ENCODE results near the gene EEF2K. TPM values are rescaled to one million over a fixed set of nuclear protein-coding genes. Genes with fewer than 3 reads are reported as not detected.

Gene EEF2K
- polyA plus RNA-seq, 2 donors: 4.6 to 6.9 TPM

DNA sequence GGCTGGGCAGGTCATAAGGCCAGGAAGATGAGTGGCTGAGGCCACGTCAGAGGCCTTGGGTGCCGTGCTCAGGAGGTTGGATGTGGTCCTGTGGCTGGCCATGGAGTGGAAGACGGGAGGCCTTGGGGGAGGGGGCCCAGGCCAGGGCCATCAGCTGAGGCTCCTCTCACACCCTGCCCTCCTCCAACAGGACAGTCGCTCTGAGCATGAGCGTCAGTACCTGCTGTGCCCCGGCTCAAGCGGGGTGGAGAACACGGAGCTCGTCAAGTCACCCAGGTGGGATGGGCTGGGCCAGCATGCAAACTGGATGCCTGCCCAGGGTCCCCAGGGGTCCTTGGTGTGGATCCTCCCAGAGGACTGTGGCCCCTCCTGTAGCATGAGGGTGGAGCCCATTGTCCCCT, 110.3 kb downstream of the EEF2K start:
- H3K9me3 ChIP-seq (ENCODE audit: control insufficient read depth in 2 of 2, insufficient read depth in 1 of 2, low read depth in 1 of 2, low read length in 1 of 2): no peaks in the 10 kb centered on the region
- no peaks in the 10 kb centered on the region for H3K27me3 ChIP-seq (ENCODE audit: control insufficient read depth in 1 of 2, insufficient read depth in 2 of 2, low read length in 2 of 2)
- WGBS, 2 donors: 81 to 92% methylated on average over 9 of the region's 9 CpGs
- peaks cover 14 to 29% of the 10 kb centered on the region in 2 donors for H3K36me3 ChIP-seq (ENCODE audit: control insufficient read depth in 2 of 2, insufficient read depth in 2 of 2, low read length in 1 of 2)
- no peak overlapping the region for H3K4me3 ChIP-seq (ENCODE audit: low read depth in 1 of 2, low read length in 2 of 2)
- H3K4me1 ChIP-seq (ENCODE audit: control insufficient read depth in 2 of 2, insufficient read depth in 2 of 2, low read length in 1 of 2): peaks cover 0 to 13% of the 10 kb centered on the region in 2 donors
- no peak overlapping the region for H3K27ac ChIP-seq (ENCODE audit: low read depth in 2 of 2, low read length in 1 of 2)

DNA sequence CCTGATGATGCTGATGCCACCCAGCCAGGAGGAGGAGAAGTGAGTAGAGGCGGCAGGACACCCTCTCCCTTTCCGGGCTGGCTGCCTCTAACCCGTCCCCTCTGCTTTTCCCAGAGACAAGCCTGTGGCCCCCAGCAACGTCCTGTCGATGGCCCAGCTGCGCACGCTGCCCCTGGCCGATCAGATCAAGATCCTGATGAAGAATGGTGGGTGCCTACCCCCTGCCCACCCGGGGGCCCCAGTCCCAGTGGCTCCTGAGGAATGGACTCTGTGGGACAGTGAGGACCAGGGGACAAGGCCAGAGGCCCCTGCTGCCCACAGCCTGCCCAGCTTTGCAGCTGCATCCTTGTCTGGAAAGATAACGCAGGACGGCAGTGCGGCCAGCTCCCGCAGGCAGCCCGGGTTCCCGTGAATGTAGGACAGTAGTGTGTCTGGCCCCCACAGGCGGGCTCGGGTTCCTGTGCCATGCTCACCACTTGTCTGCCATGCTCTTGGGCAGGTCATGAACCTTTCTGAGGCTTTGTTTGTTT, 111.0 kb downstream of the EEF2K start:
- no peaks in the 10 kb centered on the region for H3K9me3 ChIP-seq (ENCODE audit: control insufficient read depth in 2 of 2, insufficient read depth in 1 of 2, low read depth in 1 of 2, low read length in 1 of 2)
- H3K4me3 ChIP-seq (ENCODE audit: low read depth in 1 of 2, low read length in 2 of 2): no peak overlapping the region
- H3K27me3 ChIP-seq (ENCODE audit: control insufficient read depth in 1 of 2, insufficient read depth in 2 of 2, low read length in 2 of 2): no peaks in the 10 kb centered on the region
- peaks cover 0 to 13% of the 10 kb centered on the region in 2 donors for H3K4me1 ChIP-seq (ENCODE audit: control insufficient read depth in 2 of 2, insufficient read depth in 2 of 2, low read length in 1 of 2)
- WGBS, 2 donors: 78 to 87% methylated on average over 15 to 17 of the region's 17 CpGs
- H3K27ac ChIP-seq (ENCODE audit: low read depth in 2 of 2, low read length in 1 of 2): no peak overlapping the region
- H3K36me3 ChIP-seq (ENCODE audit: control insufficient read depth in 2 of 2, insufficient read depth in 2 of 2, low read length in 1 of 2): peaks cover 10 to 36% of the 10 kb centered on the region in 2 donors

DNA sequence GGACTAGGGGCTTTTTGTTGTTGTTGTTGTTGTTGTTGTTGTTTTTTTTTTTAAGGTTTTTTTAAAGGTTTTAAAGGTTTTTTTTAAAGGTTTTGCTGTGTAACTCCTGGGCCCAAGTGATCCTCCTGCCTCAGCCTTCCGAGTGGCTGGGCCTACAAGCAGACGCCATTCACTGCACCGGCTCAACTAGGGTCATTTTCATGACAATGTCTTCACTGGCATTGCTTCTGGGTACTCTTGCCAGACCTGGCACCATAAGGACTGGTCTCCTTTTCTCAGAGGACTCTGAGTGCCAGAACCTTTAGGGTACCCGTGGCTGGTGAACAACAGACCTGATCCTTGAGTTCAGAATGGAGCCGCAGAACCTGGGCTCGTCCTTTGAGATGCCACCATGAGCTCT, 111.5 kb downstream of the EEF2K start:
- 83 to 89% methylated on average over 6 of the region's 6 CpGs for WGBS, 2 donors
- Histone ChIP-seq H3K9me3 (ENCODE audit: control insufficient read depth in 2 of 2, insufficient read depth in 1 of 2, low read depth in 1 of 2, low read length in 1 of 2) (no peaks in the 10 kb centered on the region), H3K27ac (ENCODE audit: low read depth in 2 of 2, low read length in 1 of 2) (no peak overlapping the region), H3K36me3 (ENCODE audit: control insufficient read depth in 2 of 2, insufficient read depth in 2 of 2, low read length in 1 of 2) (peaks cover 10 to 38% of the 10 kb centered on the region in 2 donors), H3K4me1 (ENCODE audit: control insufficient read depth in 2 of 2, insufficient read depth in 2 of 2, low read length in 1 of 2) (peaks cover 0 to 13% of the 10 kb centered on the region in 2 donors), H3K27me3 (ENCODE audit: control insufficient read depth in 1 of 2, insufficient read depth in 2 of 2, low read length in 2 of 2) (no peaks in the 10 kb centered on the region), H3K4me3 (ENCODE audit: low read depth in 1 of 2, low read length in 2 of 2) (no peak overlapping the region)

DNA sequence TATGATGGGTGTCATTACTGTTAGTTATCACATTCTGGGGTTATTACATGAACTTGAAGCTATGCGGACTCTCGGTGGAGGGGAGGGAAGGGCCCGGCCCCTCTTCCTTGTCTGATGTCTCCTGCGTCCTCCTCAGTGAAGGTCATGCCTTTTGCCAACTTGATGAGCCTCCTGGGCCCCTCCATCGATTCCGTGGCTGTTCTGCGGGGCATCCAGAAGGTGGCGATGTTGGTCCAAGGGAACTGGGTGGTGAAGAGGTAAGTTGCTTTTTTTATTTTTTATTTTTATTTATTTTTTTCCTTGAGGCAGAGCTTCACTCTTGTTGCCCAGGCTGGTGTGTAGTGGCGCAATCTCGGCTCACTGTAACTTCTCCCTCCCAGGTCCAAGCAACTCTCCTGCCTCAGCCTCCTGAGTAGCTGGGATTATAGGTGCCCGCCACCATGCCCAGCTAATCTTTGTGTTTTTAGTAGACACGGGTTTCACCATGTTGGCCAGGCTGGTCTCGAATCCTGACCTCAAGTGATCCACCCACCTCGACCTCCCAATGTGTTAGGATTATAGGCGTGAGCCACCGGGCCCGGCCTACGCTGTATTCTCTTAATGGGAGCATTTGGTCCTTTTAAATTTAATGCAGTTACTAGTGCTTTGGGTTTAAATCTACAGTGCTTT, 112.7 kb downstream of the EEF2K start:
- Histone ChIP-seq H3K4me1 (ENCODE audit: control insufficient read depth in 2 of 2, insufficient read depth in 2 of 2, low read length in 1 of 2) (peaks cover 0 to 6% of the 10 kb centered on the region in 2 donors), H3K36me3 (ENCODE audit: control insufficient read depth in 2 of 2, insufficient read depth in 2 of 2, low read length in 1 of 2) (peaks cover 13 to 44% of the 10 kb centered on the region in 2 donors), H3K4me3 (ENCODE audit: low read depth in 1 of 2, low read length in 2 of 2) (no peak overlapping the region), H3K27me3 (ENCODE audit: control insufficient read depth in 1 of 2, insufficient read depth in 2 of 2, low read length in 2 of 2) (no peaks in the 10 kb centered on the region), H3K27ac (ENCODE audit: low read depth in 2 of 2, low read length in 1 of 2) (no peak overlapping the region), H3K9me3 (ENCODE audit: control insufficient read depth in 2 of 2, insufficient read depth in 1 of 2, low read depth in 1 of 2, low read length in 1 of 2) (no peaks in the 10 kb centered on the region)
- WGBS, 2 donors: 79 to 82% methylated on average over 18 of the region's 18 CpGs

DNA sequence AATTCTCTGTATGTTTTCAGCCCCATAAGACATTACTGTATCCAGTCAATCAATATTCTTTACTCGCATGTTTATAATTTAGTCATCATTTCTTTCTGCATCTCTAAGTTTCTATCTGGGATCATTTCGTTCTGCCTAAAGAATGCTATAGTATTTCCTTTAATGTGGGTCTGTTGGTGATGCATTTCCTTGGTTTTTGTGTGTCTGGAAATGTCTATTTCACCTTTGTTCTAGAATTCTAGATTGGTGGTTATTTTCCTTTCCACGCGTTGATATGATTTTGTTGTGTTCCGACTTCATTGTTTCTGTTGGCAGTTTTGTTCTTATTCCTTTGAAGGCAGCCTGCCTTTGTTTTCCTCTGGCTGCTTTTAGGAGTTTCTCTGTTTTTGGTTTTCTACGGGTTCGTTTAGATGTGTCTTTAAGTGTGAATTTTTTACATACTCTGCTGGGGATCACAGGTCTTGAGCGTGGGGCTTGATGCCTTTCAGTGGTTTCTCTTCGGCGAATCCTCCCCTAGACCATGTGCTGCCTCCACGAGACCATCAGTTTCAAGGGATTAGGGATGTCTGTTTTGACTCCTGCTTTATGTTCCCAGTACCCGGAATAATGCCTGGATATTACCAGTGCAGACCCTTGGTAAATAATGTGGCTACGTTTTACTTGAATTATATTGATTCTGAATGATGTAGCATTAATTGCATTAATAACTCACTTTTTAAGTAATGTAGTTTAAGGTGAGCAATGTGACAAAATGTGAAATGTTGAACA, 114.7 kb downstream of the EEF2K start:
- Histone ChIP-seq H3K4me3 (ENCODE audit: low read depth in 1 of 2, low read length in 2 of 2) (no peak overlapping the region), H3K27ac (ENCODE audit: low read depth in 2 of 2, low read length in 1 of 2) (no peak overlapping the region), H3K9me3 (ENCODE audit: control insufficient read depth in 2 of 2, insufficient read depth in 1 of 2, low read depth in 1 of 2, low read length in 1 of 2) (no peaks in the 10 kb centered on the region), H3K36me3 (ENCODE audit: control insufficient read depth in 2 of 2, insufficient read depth in 2 of 2, low read length in 1 of 2) (peaks cover 12 to 58% of the 10 kb centered on the region in 2 donors), H3K27me3 (ENCODE audit: control insufficient read depth in 1 of 2, insufficient read depth in 2 of 2, low read length in 2 of 2) (no peaks in the 10 kb centered on the region), H3K4me1 (ENCODE audit: control insufficient read depth in 2 of 2, insufficient read depth in 2 of 2, low read length in 1 of 2) (no peaks in the 10 kb centered on the region)
- WGBS, 2 donors: 76 to 81% methylated on average over 13 of the region's 13 CpGs

DNA sequence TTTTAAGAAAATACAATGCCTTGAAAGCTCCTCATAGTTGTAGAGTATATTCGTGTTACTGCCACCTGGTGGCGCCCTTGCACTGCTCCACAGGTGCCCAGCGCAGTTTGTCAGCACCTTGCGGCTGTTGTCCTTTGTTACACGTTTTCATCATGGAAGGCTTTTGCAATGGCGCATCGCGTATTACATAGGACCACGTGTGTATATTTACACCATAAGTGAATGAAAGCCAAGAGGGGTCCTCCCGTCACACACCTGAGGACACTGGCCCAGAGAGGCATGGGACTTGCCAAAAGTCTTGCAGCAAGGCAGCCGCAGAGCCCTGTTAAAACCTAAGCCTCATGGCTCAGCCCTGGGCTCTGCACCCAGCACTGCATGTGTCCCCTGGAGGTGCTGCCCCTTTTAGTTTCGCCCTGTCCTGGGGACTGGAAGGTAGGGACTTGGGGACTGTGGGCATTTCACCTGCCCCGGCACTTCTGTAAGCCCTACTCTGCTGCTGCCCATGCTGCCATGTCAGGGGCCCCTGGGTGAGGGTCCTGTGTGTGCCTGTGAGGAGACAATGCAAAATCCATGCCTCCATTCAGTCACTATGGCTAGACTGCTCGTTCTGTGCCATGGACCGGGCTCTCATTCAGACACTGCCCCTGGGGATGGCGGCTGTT, 115.4 kb downstream of the EEF2K start:
- H3K36me3 ChIP-seq (ENCODE audit: control insufficient read depth in 2 of 2, insufficient read depth in 2 of 2, low read length in 1 of 2): peaks cover 10 to 57% of the 10 kb centered on the region in 2 donors
- 46 to 51% methylated on average over 16 of the region's 16 CpGs for WGBS, 2 donors
- no peaks in the 10 kb centered on the region for H3K9me3 ChIP-seq (ENCODE audit: control insufficient read depth in 2 of 2, insufficient read depth in 1 of 2, low read depth in 1 of 2, low read length in 1 of 2)
- no peak overlapping the region for H3K4me3 ChIP-seq (ENCODE audit: low read depth in 1 of 2, low read length in 2 of 2)
- H3K27me3 ChIP-seq (ENCODE audit: control insufficient read depth in 1 of 2, insufficient read depth in 2 of 2, low read length in 2 of 2): no peaks in the 10 kb centered on the region
- H3K27ac ChIP-seq (ENCODE audit: low read depth in 2 of 2, low read length in 1 of 2): no peak overlapping the region
- H3K4me1 ChIP-seq (ENCODE audit: control insufficient read depth in 2 of 2, insufficient read depth in 2 of 2, low read length in 1 of 2): no peaks in the 10 kb centered on the region

DNA sequence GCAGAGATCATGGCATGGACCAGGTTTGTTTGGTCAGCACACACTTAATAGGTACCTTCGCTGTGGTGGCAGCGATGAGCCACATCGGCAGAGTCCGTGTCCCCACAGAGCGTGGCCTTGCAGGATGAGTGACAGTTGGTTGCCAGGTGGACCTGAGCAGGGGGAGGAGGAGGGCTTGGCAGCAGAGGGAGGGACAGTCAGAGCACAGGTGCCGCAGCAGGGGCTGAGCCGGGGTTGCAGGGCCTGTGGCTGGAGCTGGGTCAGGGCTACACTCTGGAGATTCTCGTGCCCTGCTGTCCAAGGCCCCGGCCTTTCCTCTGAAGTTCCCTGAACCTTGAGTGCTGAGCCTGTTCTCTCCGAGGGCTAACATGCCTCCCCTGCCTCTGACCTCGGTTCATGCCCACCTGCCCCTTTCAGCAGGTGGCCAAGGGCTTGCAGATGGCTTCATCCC, 116.0 kb downstream of the EEF2K start:
- Histone ChIP-seq H3K36me3 (ENCODE audit: control insufficient read depth in 2 of 2, insufficient read depth in 2 of 2, low read length in 1 of 2) (peaks cover 11 to 57% of the 10 kb centered on the region in 2 donors), H3K27me3 (ENCODE audit: control insufficient read depth in 1 of 2, insufficient read depth in 2 of 2, low read length in 2 of 2) (no peaks in the 10 kb centered on the region), H3K4me3 (ENCODE audit: low read depth in 1 of 2, low read length in 2 of 2) (no peak overlapping the region), H3K4me1 (ENCODE audit: control insufficient read depth in 2 of 2, insufficient read depth in 2 of 2, low read length in 1 of 2) (no peaks in the 10 kb centered on the region), H3K9me3 (ENCODE audit: control insufficient read depth in 2 of 2, insufficient read depth in 1 of 2, low read depth in 1 of 2, low read length in 1 of 2) (no peaks in the 10 kb centered on the region), H3K27ac (ENCODE audit: low read depth in 2 of 2, low read length in 1 of 2) (no peak overlapping the region)
- 94 to 96% methylated on average over 11 of the region's 11 CpGs for WGBS, 2 donors

DNA sequence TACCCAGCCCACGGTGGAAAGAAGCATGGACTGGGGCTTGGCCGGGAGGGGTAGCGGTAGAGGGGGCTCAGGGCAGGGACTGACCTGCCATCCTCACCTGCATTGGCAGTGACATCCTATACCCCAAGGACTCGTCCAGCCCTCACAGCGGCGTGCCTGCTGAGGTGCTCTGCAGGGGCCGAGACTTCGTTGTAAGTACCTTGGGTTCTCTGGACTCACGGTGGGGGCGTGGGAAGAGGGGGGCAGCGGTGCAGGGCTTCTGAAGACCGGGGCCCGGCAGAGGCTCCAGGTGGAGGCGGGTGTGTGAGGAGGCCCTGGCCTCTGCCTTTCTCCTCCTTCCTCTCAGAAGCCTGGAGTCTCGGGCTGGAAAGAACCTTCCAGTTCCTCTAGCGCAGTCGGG, 116.7 kb downstream of the EEF2K start:
- Histone ChIP-seq H3K4me1 (ENCODE audit: control insufficient read depth in 2 of 2, insufficient read depth in 2 of 2, low read length in 1 of 2) (no peaks in the 10 kb centered on the region), H3K36me3 (ENCODE audit: control insufficient read depth in 2 of 2, insufficient read depth in 2 of 2, low read length in 1 of 2) (peaks cover 11 to 59% of the 10 kb centered on the region in 2 donors), H3K27me3 (ENCODE audit: control insufficient read depth in 1 of 2, insufficient read depth in 2 of 2, low read length in 2 of 2) (no peaks in the 10 kb centered on the region), H3K4me3 (ENCODE audit: low read depth in 1 of 2, low read length in 2 of 2) (no peak overlapping the region), H3K27ac (ENCODE audit: low read depth in 2 of 2, low read length in 1 of 2) (no peak overlapping the region), H3K9me3 (ENCODE audit: control insufficient read depth in 2 of 2, insufficient read depth in 1 of 2, low read depth in 1 of 2, low read length in 1 of 2) (no peaks in the 10 kb centered on the region)
- WGBS, 2 donors: 94 to 95% methylated on average over 17 of the region's 17 CpGs

DNA sequence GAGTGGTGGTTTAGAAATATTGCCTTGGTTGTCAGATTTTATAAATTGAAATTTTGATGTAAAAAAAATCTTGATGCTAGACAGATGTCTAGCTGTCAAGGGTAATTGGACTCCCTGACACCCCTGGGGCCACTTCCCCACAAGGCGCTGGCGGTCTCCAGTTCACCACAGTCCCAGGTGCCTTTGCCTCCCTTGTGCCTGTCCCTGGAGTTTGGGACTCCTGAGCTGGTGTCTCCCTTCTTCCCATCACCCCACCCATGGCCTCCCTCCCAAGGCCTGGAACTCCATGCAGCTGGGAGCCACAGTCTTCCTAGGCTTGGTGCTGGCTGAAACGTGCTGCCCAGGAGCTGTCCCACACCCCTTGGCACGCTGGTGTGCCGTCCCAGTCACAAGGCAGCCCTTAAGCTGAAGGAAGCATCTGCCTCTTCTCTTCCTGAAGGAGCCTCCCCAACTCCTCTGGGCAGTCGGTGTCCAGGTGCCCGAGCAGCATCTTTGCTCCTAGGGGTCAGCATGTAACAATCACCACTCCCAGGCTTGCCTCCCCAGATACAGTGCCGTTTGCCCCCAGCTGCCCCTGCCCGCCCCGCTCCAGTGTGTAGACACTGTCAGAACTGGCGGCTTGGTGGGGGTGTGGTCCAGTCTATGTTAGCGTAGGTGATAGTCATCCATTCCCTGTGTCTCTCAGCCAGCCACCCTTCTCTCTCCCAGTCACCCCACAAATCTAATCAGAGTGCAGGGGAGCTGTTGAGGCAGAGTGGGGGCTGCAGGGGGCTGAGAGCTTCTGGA, 117.3 kb downstream of the EEF2K start:
- no peaks in the 10 kb centered on the region for H3K9me3 ChIP-seq (ENCODE audit: control insufficient read depth in 2 of 2, insufficient read depth in 1 of 2, low read depth in 1 of 2, low read length in 1 of 2)
- peaks cover 15 to 63% of the 10 kb centered on the region in 2 donors for H3K36me3 ChIP-seq (ENCODE audit: control insufficient read depth in 2 of 2, insufficient read depth in 2 of 2, low read length in 1 of 2)
- H3K27ac ChIP-seq (ENCODE audit: low read depth in 2 of 2, low read length in 1 of 2): no peak overlapping the region
- no peaks in the 10 kb centered on the region for H3K4me1 ChIP-seq (ENCODE audit: control insufficient read depth in 2 of 2, insufficient read depth in 2 of 2, low read length in 1 of 2)
- WGBS, 2 donors: 86% methylated on average over 12 of the region's 12 CpGs
- no peak overlapping the region for H3K4me3 ChIP-seq (ENCODE audit: low read depth in 1 of 2, low read length in 2 of 2)
- H3K27me3 ChIP-seq (ENCODE audit: control insufficient read depth in 1 of 2, insufficient read depth in 2 of 2, low read length in 2 of 2): no peaks in the 10 kb centered on the region
